ENCODE data around the gene PTPN3. TPM values are rescaled to one million over a fixed set of nuclear protein-coding genes. Genes with fewer than 3 reads are reported as not detected.

Gene PTPN3
- total RNA-seq, 2 donors from 2014 or later = 2.7 to 4.6 TPM

GRCh38 chr9:109506097-109506712 lies 8.1 kb upstream of the PTPN3 start:
- Histone ChIP-seq H3K9me3 (ENCODE audit: control insufficient read depth, low read length) (no peaks in the 10 kb centered on the region), H3K27ac (ENCODE audit: low read depth, low read length) (no peak overlapping the region), H3K4me1 (ENCODE audit: control insufficient read depth, insufficient read depth, low read length) (no peaks in the 10 kb centered on the region), H3K36me3 (ENCODE audit: control insufficient read depth, insufficient read depth, low read length) (no peaks in the 10 kb centered on the region), H3K4me3 (ENCODE audit: low read length) (no peak overlapping the region), H3K9ac (ENCODE audit: extremely low read depth, low read length, poor library complexity, severe bottlenecking) (no peak overlapping the region), H3K27me3 (ENCODE audit: control insufficient read depth, insufficient read depth, low read length, poor library complexity, severe bottlenecking) (peaks cover 42% of the 10 kb centered on the region)
- WGBS, 2 experiments (ENCODE audit: insufficient coverage in 1 of 2, insufficient read length in 1 of 2) = 75% methylated on average over 3 of the region's 3 CpGs; no CpG with 5 or more reads in 1 of the 2 experiments
- H3K4me1 Mint-ChIP-seq = peaks cover 7% of the 10 kb centered on the region
- H3K27ac Mint-ChIP-seq = no peak overlapping the region
- no peak for TF ChIP-seq CTCF (conservative IDR thresholded peaks at IDR 0.05)
- H3K27me3 Mint-ChIP-seq (ENCODE audit: insufficient read depth) = peaks cover 39% of the 10 kb centered on the region
- DNase-seq = no peak
- no peak overlapping the region for H3K4me3 Mint-ChIP-seq
- no peaks in the 10 kb centered on the region for H3K36me3 Mint-ChIP-seq (ENCODE audit: low read depth)
- no peaks in the 10 kb centered on the region for H3K9me3 Mint-ChIP-seq

DNA sequence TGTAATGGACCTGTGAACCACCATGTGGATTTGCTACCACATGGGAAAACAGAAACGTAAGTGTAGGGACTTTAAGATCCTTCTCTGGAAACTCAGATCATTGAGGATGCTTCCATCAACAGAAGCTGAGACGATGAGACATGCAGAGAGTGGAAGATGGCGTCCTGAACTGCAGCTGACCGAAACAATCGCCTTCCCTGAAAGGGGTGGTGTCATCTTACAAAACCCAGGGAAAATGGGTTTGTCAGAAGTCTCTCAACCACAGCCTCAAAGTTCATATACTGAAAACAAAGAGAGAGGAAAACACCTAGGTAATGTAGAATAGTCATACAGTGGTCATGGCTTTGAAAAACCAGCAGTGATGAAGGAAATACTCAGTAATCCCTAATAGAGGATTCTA lies 6.6 kb upstream of the PTPN3 start:
- no peak for TF ChIP-seq CTCF (conservative IDR thresholded peaks at IDR 0.05)
- no peaks in the 10 kb centered on the region for H3K36me3 ChIP-seq (ENCODE audit: control insufficient read depth, insufficient read depth, low read length)
- Mint-ChIP-seq H3K36me3 (ENCODE audit: low read depth) (no peaks in the 10 kb centered on the region), H3K9me3 (no peaks in the 10 kb centered on the region), H3K27me3 (ENCODE audit: insufficient read depth) (peaks cover 52% of the 10 kb centered on the region), H3K4me1 (peaks cover 8% of the 10 kb centered on the region), H3K27ac (no peak overlapping the region), H3K4me3 (no peak overlapping the region)
- H3K27me3 ChIP-seq (ENCODE audit: control insufficient read depth, insufficient read depth, low read length, poor library complexity, severe bottlenecking) = peaks cover 57% of the 10 kb centered on the region
- no peak overlapping the region for H3K9ac ChIP-seq (ENCODE audit: extremely low read depth, low read length, poor library complexity, severe bottlenecking)
- WGBS, 2 experiments (ENCODE audit: insufficient coverage in 1 of 2, insufficient read length in 1 of 2) = 77 to 80% methylated on average over 4 to 5 of the region's 5 CpGs
- H3K4me3 ChIP-seq (ENCODE audit: low read length) = no peak overlapping the region
- H3K9me3 ChIP-seq (ENCODE audit: control insufficient read depth, low read length) = no peaks in the 10 kb centered on the region
- no peak for DNase-seq
- H3K4me1 ChIP-seq (ENCODE audit: control insufficient read depth, insufficient read depth, low read length) = no peaks in the 10 kb centered on the region
- H3K27ac ChIP-seq (ENCODE audit: low read depth, low read length) = no peak overlapping the region

DNA sequence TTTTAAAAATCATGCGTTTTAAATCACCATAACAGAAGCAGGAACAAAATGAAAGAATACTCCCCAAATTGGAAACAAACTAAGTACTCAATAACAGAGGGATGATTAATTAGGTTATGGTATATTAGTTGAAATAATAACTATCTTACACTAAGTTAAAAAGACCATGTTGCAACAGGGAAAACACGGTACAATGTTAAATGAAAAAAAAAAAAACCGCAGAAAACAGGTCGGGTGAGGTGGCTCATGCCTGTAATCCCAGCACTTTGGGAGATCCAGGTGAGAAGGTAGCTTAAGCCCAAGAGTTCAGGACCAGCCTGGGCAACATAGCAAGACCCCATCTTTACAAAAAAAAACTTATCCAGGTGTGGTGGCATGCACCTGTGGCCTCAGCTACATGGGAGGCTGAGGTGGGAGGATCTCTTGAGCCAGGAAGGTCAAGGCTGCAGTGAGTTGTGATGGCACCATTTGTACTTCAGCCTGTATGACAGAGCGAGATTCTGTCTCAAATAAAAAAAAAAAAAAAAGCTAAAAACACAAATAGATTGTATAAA lies 2.4 kb upstream of the PTPN3 start:
- no peak overlapping the region for H3K4me3 ChIP-seq (ENCODE audit: low read length)
- 76 to 80% methylated on average over 1 to 5 of the region's 5 CpGs for WGBS, 2 experiments (ENCODE audit: insufficient coverage in 1 of 2, insufficient read length in 1 of 2)
- H3K9ac ChIP-seq (ENCODE audit: extremely low read depth, low read length, poor library complexity, severe bottlenecking) = no peak overlapping the region
- no peaks in the 10 kb centered on the region for H3K9me3 ChIP-seq (ENCODE audit: control insufficient read depth, low read length)
- no peaks in the 10 kb centered on the region for H3K9me3 Mint-ChIP-seq
- H3K4me1 Mint-ChIP-seq = peaks cover 12% of the 10 kb centered on the region
- TF ChIP-seq CTCF (conservative IDR thresholded peaks at IDR 0.05) = no peak
- no peak overlapping the region for H3K27ac Mint-ChIP-seq
- DNase-seq = no peak
- H3K27me3 Mint-ChIP-seq (ENCODE audit: insufficient read depth) = peaks cover 78% of the 10 kb centered on the region
- no peak overlapping the region for H3K27ac ChIP-seq (ENCODE audit: low read depth, low read length)
- no peaks in the 10 kb centered on the region for H3K36me3 ChIP-seq (ENCODE audit: control insufficient read depth, insufficient read depth, low read length)
- peaks cover 76% of the 10 kb centered on the region for H3K27me3 ChIP-seq (ENCODE audit: control insufficient read depth, insufficient read depth, low read length, poor library complexity, severe bottlenecking)
- H3K36me3 Mint-ChIP-seq (ENCODE audit: low read depth) = no peaks in the 10 kb centered on the region
- H3K4me1 ChIP-seq (ENCODE audit: control insufficient read depth, insufficient read depth, low read length) = no peaks in the 10 kb centered on the region
- H3K4me3 Mint-ChIP-seq = no peak overlapping the region

Measured in endodermal cell (in vitro differentiated cells).